HEK293 (cell line): ENCODE measurements around the gene MAP4K4.

Experiments
- BCL11B ChIP-seq: fragments of 450-650 bp; formaldehyde crosslinking; IDR thresholded peaks from 2 replicates; pipeline ENCODE4 v1.5.1; 2016; ENCODE audit warnings: low read depth, missing biosample characterization, missing genetic modification characterization
- CTCF ChIP-seq: fragments of 450-650 bp; formaldehyde crosslinking; IDR thresholded peaks from 2 replicates; pipeline ENCODE4 v1.5.1; 2016; ENCODE audit warnings: missing biosample characterization, missing genetic modification characterization
- KLF17 ChIP-seq: fragments of 450-650 bp; formaldehyde crosslinking; IDR thresholded peaks from 2 replicates; pipeline ENCODE4 v1.5.1; 2016; ENCODE audit warnings: missing biosample characterization, missing genetic modification characterization
- MZF1 ChIP-seq: fragments of 450-650 bp; formaldehyde crosslinking; IDR thresholded peaks from 2 replicates; pipeline ENCODE4 v1.5.1; 2017; ENCODE audit warnings: missing biosample characterization, missing genetic modification characterization, borderline replicate concordance
- TCF7L2 ChIP-seq: IDR thresholded peaks from 2 replicates; pipeline ENCODE4 v1.6.1; 2011; ENCODE audit warnings: low read depth, mild to moderate bottlenecking, inconsistent platforms, low read length, moderate library complexity, borderline replicate concordance
- YY1 ChIP-seq: fragments of 450-650 bp; formaldehyde crosslinking; IDR thresholded peaks from 2 replicates; pipeline ENCODE4 v1.5.1; 2018; ENCODE audit warnings: missing biosample characterization, missing genetic modification characterization
- ZBTB1 ChIP-seq: fragments of 450-650 bp; formaldehyde crosslinking; IDR thresholded peaks from 2 replicates; pipeline ENCODE4 v1.5.1; 2016; ENCODE audit warnings: missing biosample characterization, missing genetic modification characterization
- ZNF175 ChIP-seq: fragments of 450-650 bp; formaldehyde crosslinking; IDR thresholded peaks from 2 replicates; pipeline ENCODE4 v1.5.1; 2016; ENCODE audit warnings: missing biosample characterization, missing genetic modification characterization
- ZNF449 ChIP-seq: fragments of 450-650 bp; formaldehyde crosslinking; IDR thresholded peaks from 2 replicates; pipeline ENCODE4 v1.5.1; 2017; ENCODE audit warnings: missing biosample characterization, mild to moderate bottlenecking, missing genetic modification characterization, moderate library complexity
- ZNF76 ChIP-seq: fragments of 450-650 bp; formaldehyde crosslinking; IDR thresholded peaks from 2 replicates; pipeline ENCODE4; 2016; ENCODE audit warnings: low read depth, missing biosample characterization, missing genetic modification characterization, borderline replicate concordance
- ZNF768 ChIP-seq: fragments of 450-650 bp; formaldehyde crosslinking; IDR thresholded peaks from 2 replicates; pipeline ENCODE4 v1.5.1; 2018; ENCODE audit warnings: missing biosample characterization, mild to moderate bottlenecking, missing genetic modification characterization

- no peak for TF ChIP-seq ZNF76 (tag by site-specific recombination)
- TF ChIP-seq ZNF175 (tag by site-specific recombination), result no peak
- TF ChIP-seq CTCF (tag by site-specific recombination), result no peak
- TF ChIP-seq BCL11B (tag by site-specific recombination), result no peak
- no peak for TF ChIP-seq MZF1
- TF ChIP-seq TCF7L2, result no peak
- TF ChIP-seq YY1 (tag by site-specific recombination), result no peak
- no peak for TF ChIP-seq ZNF449 (tag by site-specific recombination)
- no peak for TF ChIP-seq ZBTB1
- no peak for TF ChIP-seq ZNF768 (tag by site-specific recombination)
- no peak for TF ChIP-seq KLF17 (tag by site-specific recombination)
These were observed 145.0 kb downstream of the MAP4K4 start for GRCh38 chr2:101842471-101842870.
